GM06990 (cell line): ENCODE measurements around the gene AGO3.

Source experiments
- DNase-seq: peaks from one replicate; pipeline ENCODE4 v3.0.0-alpha.2; 2011; ENCODE audit not compliant: insufficient read length; ENCODE audit errors: extremely low read depth
- H3K27me3 ChIP-seq: replicated peaks from 2 replicates; pipeline ENCODE4 v1.6.0; 2011; ENCODE audit warnings: low read length; ENCODE audit not compliant: control insufficient read depth, insufficient read depth
- H3K36me3 ChIP-seq: 2 replicates; pipeline ENCODE4 v1.5.1; 2011; ENCODE audit warnings: low read length; ENCODE audit not compliant: control insufficient read depth, insufficient read depth
- H3K4me3 ChIP-seq: replicated peaks from 2 replicates; pipeline ENCODE4 v1.5.1; 2011; ENCODE audit warnings: low read depth, mild to moderate bottlenecking, control low read depth, low read length
- TF ChIP-seq, protein P1 (sequence below): IDR thresholded peaks from 2 replicates; pipeline ENCODE4 v1.5.1; 2011; ENCODE audit warnings: low read length, control low read depth, mild to moderate bottlenecking, inconsistent platforms; ENCODE audit not compliant: insufficient read depth, poor library complexity, severe bottlenecking

The AGO3 gene

DNA sequence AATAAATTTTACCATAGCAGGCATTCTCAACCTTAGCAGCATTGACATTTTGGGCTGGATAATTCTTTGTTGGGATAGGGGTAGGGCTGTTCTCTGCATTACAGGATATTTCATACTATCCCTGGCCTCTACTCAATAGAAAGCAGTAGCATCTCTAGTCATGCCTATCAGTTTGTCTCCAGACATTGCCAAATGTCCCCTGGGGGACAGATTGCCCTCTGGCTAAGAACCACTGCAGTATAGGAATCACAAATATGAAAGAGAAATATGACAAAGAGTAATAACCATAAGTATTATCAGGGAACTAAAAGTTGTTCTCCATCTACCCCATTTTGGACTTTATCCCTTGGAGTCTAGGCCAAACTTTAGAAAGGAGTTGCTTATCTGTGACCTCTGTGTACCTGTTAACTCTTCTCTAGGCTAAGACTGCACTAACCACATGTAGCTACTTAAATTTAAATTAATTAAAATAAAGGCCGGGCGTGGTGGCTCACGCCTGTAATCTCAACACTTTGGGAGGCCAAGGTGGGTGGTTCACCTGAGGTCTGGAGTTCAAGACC is 76.1 kb downstream of the AGO3 start:
- H3K4me3 ChIP-seq = no peak overlapping the region
- no peak for DNase-seq
- H3K27me3 ChIP-seq = no peaks in the 10 kb centered on the region
- H3K36me3 ChIP-seq = peaks cover 4% of the 10 kb centered on the region
- TF ChIP-seq, protein P1, sequence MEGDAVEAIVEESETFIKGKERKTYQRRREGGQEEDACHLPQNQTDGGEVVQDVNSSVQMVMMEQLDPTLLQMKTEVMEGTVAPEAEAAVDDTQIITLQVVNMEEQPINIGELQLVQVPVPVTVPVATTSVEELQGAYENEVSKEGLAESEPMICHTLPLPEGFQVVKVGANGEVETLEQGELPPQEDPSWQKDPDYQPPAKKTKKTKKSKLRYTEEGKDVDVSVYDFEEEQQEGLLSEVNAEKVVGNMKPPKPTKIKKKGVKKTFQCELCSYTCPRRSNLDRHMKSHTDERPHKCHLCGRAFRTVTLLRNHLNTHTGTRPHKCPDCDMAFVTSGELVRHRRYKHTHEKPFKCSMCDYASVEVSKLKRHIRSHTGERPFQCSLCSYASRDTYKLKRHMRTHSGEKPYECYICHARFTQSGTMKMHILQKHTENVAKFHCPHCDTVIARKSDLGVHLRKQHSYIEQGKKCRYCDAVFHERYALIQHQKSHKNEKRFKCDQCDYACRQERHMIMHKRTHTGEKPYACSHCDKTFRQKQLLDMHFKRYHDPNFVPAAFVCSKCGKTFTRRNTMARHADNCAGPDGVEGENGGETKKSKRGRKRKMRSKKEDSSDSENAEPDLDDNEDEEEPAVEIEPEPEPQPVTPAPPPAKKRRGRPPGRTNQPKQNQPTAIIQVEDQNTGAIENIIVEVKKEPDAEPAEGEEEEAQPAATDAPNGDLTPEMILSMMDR = no peak

DNA sequence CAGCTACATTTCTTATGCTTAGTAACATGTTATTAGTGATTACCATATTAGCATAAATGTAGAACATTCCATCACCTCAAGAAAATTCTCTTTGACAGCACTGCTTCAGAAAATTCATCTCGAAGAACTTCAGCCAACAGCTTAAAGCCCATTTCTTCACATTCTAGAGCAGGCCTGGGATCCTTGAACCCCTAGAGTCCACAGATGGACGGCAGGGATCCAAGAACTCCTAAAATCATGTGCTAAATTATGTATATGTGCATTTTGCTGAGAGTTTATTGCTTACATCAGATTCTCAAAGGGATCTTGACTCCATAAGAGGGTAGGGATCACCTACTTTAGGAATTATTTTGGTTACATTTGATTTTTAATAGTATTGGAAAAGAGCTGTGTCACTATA is 76.8 kb downstream of the AGO3 start:
- peaks cover 4% of the 10 kb centered on the region for H3K36me3 ChIP-seq
- TF ChIP-seq, protein P1 = no peak
- no peak for DNase-seq

DNA sequence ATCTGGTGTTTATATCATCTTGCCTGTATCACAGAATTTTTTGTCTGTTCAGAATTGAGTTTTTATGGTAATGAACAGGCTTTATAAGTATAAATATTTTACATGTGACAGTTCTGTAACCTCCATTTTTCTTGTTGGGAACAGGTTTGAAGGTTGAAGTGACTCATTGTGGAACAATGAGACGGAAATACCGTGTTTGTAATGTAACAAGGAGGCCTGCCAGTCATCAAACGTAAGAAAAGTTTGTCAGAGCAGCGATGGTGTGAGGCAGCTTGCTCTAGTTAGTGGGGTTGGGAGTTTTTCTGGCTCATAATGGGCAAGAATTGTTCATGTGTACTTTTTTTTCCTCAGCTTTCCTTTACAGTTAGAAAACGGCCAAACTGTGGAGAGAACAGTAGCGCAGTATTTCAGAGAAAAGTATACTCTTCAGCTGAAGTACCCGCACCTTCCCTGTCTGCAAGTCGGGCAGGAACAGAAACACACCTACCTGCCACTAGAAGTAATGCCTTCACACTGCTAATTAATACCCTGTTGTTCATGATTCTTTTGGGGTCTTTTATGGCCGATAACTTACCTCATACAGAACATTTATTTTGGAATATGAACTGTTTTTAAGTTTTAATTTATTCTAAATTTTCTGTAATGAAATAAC is 77.8 kb downstream of the AGO3 start:
- DNase-seq = no peak
- no peak overlapping the region for H3K4me3 ChIP-seq
- TF ChIP-seq, protein P1 = no peak
- H3K27me3 ChIP-seq = no peaks in the 10 kb centered on the region
- H3K36me3 ChIP-seq = peaks cover 9% of the 10 kb centered on the region

More for the DNA sequence above, 76.8 kb downstream of the AGO3 start:
- no peaks in the 10 kb centered on the region for H3K27me3 ChIP-seq
- H3K4me3 ChIP-seq = no peak overlapping the region

DNA sequence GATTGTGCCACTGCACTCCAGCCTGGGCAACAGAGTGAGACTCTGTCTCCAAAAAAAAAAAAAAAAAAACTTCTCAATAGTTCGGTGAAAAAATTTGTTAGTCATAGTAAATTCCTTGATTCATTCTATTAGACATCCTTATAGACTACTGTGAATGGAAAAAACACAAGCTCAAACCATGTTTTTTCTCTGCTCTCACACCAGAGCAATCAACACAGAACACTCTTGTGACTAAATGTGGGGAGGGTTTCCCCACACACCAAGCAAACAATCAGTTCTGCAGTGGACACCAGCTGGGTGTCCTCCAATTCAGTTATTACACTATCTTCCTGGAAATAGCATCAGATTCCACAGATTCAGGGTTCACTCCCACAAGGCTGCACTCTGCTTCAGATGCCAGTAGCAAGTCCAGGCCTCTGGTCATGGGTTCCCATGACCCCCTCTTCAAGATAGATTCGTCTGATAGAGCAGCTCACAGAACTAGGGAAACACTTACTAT is 83.9 kb downstream of the AGO3 start:
- Histone ChIP-seq H3K4me3 (no peak overlapping the region), H3K27me3 (no peaks in the 10 kb centered on the region), H3K36me3 (peaks cover 15% of the 10 kb centered on the region)
- TF ChIP-seq, protein P1 = no peak
- no peak for DNase-seq

DNA sequence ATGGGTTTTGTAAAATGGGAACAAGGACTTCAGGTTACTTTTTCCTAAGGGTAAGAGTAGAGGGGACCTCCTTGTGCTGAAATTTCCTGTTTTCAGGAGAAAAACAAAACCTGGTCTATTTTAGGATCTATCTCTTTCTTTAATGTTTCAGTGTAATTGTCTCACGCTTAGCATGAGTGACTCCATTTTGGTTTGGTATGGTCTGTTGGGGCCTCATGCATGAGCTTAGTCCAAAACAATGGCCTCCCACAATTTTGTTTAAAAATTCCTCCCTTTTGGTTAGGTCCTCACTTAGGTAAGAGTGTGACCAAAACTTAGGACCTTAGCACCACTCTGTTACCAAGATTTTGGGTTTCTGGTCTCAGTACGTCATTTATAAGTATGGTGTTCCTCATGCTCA is 85.8 kb downstream of the AGO3 start:
- Histone ChIP-seq H3K27me3 (no peaks in the 10 kb centered on the region), H3K4me3 (no peak overlapping the region), H3K36me3 (peaks cover 11% of the 10 kb centered on the region)
- DNase-seq = no peak
- TF ChIP-seq, protein P1 = no peak
